HG02970 (cell line): ENCODE data around the gene GPER1.
"Not testable (repeated sequence)": the region's sequence is repeated elsewhere in the genome, so short reads cannot be mapped to it uniquely, and the experiment has no call there.

ENCODE experiments used
- ATAC-seq: cut with Tn5 transposase; IDR thresholded peaks from one replicate; pipeline ENCODE4 v1.9.1; 2021; ENCODE audit warnings: mild to moderate bottlenecking, moderate library complexity, moderate number of reproducible peaks; ENCODE audit not compliant: unreplicated experiment, low FRiP score

Gene GPER1

GRCh38 chr7:1066242-1066588 lies 21.7 kb upstream of the GPER1 start:
- no peak for ATAC-seq

DNA sequence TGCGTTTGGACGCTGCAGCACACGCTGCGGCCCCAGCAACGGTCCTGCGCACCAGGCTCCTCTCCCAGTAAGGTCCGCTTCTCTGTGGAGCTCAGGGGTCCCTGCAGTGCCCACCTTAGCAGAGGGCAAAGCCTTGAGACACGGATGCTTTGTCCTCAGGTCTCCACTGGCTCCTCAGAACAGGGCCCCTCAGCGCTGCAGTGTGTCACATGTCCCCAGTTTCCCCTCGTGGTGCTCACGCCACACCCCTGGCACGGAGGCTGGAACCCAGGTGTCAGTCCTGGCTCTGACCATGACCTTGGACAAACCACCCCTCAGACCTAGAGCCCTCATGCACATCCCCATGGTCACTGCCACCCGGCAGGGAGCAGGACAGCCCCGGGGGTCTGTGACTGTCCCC lies 19.9 kb upstream of the GPER1 start:
- no peak for ATAC-seq

GRCh38 chr7:1068619-1069018 lies 19.3 kb upstream of the GPER1 start:
- no peak for ATAC-seq

DNA sequence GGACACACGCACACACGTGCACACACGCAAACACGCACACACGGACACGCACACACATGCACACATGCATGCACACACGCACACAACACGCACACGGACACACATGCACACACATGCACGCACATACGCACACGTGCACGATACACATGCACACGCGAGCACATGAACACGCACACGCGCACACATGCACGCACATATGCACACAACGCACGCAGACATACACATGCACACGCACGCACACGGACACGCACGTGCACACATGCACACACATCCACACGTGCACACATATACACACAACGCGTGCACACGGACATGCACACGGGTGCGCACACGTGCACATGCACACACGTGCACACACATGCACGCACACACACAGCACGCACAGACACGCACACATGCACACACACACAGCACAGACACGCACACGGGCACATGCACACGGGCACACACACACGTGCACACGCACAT lies 17.3 kb upstream of the GPER1 start:
- no peak for ATAC-seq

- ATAC-seq, result no peak
These were observed 16.1 kb upstream of the GPER1 start for GRCh38 chr7:1071731-1072254.

GRCh38 chr7:1073142-1073977 lies 14.6 kb upstream of the GPER1 start:
- ATAC-seq, result no peak

DNA sequence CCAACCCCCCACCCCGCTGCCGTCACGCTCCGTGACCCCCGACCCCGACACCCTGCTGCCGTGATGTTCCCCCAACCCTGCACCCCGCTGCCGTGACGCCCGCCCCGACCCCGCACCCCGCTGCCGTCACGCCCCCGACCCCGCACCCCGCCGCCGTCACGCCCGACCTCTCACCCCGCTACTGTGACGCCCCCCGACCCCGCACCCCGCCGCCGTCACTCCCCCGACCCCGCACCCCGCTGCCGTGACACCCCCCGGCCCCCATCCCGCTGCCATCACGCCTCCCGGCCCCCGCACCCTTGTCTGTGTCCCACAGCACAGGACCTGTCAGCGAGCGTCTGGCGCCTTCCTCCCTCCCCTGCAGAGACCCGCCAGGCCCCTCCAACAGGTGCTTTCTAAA lies 13.9 kb upstream of the GPER1 start:
- not testable (repeated sequence) for ATAC-seq

- ATAC-seq, result no peak
These were observed 13.1 kb upstream of the GPER1 start for GRCh38 chr7:1074593-1075431.

DNA sequence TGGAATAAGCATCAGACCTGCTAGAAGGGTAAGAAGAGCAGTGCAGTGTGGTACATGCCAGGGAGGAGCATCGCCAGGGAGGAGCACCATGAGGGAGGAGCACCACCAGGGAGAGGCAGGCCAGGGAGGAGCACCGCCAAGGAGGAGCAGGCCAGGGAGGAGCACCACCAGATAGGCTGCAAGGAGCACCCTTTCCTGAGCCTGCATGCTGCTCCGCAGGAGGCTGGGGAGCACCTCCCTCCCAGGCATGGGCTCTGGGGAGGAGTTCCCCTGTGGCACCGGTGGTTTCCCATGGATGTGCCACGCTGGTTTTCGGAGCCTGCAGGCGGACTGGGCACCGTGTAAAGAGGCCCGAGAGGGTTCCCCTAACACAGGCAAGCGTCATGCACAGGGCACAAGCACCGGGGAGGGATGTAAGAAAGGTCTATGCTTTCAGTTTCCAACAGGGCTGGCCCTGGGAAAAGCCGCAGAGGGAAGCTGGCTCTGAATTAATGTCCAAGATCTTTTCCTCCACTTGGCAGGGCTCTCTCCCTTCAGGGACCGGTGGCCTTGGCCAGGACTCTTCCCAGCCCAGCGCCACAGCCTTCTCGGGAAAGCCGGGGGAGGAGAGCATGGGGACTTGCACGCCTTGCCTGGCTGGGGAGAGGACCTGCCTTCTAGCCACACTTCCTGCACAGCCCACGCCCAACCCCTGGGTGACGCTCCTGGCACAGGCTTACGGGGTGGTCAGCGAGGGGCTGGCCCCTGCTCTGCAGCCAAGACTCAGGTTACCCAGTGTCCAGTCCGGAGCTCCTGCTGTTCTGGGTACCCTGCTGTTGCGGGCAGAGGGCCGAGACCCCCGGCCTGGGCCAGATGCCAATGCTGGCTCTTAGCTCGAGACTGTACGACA lies 11.5 kb upstream of the GPER1 start:
- ATAC-seq, result no peak

DNA sequence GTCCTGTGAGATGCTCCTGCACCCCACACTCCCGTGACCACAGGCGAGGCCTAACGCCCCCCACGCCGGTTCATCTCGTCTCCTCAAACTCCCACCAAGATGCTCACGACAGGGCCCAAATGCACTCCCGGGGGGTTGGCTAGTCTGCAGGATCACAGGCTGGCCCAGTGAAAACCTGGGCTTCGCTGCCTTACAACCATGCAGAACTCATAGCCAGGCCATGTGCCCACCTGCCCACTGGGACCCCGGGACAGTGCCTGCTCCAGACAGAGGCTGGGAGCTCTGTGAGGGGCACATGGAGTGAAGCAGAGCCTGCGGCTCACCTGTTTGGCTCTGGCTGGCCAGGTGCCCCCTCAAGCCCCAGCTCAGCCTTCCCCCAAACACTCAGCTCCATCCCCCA lies 9.4 kb upstream of the GPER1 start:
- ATAC-seq, result no peak

- ATAC-seq, result no peak
These were observed 8.9 kb upstream of the GPER1 start for GRCh38 chr7:1078985-1079384.

DNA sequence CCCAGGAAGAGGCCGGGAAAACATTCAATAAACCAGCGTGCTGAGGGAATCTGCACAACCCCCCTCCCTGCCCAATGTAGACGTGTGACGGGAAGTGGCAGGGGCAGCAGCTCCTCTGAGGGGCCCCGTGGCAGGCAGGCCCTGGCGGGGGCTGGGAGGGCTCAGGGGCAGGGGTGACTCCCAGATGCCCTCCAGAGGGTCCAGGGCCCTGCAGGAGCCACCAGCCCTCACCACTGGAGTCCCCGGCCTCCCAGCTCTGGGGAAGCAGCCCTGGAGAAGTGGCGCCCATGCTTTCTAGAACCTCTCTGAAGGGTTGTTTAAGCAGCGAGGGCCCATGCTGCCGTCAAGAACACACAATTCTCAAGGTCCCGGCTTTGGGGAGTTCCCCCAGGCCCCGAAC lies 8.4 kb upstream of the GPER1 start:
- no peak for ATAC-seq

GRCh38 chr7:1080252-1080920 lies 7.5 kb upstream of the GPER1 start:
- no peak for ATAC-seq

- no peak for ATAC-seq
These were observed 7.0 kb upstream of the GPER1 start for GRCh38 chr7:1080921-1081255.

DNA sequence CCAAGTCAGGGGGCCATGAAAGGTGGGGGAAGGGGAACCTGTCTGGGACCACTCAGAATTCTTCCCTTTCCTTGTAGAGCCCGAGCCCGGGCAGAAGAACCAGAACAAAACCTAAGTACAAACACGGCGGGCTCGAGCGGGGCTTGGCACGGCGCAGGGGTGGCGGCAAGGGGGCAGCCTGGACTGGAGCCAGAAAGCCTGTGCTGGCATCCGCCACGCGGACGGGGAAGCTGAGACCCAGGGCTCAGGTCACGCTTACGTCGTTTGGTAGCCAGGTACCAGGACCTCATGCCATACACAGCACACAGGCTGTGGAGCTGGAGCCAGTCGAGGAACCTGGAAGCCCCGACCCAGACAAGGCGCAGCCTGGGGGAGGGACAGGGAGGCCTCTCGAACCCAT lies 6.6 kb upstream of the GPER1 start:
- no peak for ATAC-seq

- no peak for ATAC-seq
These were observed 5.9 kb upstream of the GPER1 start for GRCh38 chr7:1081931-1082401.

DNA sequence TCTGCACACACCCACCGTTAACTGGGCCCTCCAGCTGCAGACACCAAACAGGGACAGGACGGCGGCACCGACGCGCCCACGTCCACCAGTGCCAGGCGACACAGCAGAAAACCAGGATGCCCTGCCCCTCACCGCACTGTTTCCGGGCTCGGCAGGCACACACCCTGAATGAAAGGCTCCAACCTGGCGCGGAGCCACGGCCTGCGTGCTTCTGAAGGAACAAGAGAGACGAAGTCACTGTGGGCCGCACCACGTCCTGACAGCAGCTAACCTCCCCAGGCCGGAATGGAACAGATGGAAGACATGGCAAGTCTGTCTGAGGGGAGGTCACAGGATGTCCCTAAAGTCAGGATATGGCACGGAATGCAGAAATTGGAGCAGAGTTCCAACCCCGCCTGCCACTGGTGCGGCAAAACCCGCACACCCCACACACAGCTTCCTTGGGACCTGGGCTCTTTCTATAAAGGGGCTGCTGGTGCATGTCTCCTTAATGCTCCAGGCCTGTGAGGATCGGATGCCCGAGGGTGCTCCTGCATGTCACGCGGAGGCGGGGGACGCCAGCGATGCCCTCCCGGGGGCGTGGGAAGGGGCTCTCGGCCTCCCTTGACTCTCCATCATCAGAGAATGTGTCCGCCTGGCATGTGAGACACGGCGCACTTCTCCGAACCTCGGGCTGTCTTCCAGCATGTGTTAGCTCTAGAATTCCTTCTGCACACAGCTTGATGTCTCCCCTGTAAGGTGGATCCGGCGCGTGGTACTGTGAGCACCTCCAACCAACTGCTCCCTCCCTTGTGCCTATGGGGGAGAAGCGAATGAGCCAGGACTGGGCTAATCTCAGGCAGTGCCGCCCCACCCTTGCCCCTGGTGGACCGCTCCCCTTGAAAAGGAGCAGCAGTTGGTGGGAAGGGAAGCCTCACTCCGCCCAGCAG lies 3.9 kb upstream of the GPER1 start:
- no peak for ATAC-seq

GRCh38 chr7:1085266-1085665 lies 2.6 kb upstream of the GPER1 start:
- no peak for ATAC-seq

DNA sequence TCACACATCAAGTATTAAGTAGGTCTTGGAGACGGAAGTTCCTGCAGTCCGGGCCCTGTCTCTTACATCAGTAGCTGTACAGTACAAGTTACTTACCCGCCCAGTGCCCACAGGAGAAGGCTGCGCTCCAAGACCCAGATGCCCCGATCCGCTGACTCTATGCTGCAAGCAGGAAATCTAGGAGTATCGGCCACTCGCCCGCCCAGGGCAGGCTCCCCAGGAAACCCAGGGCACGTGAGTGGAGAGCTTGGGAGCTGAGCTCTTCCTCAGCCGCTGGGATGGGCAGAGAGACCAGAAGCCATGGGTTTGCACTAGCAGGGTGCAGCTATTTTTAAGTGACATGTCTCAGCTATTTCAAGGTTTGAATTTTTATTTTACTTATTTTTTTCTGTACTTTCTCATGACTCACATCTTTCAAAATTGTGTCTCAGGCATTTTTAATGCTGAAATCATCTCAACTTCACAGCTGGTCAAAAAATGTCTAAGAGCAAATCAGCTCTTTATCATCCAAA lies 1.9 kb upstream of the GPER1 start:
- ATAC-seq, result no peak
